IPS-18c (cell line): ENCODE results near the gene NOTCH1.

Experiments
- H3K4me3 ChIP-seq: 2 replicates; pipeline ENCODE4 v1.7.0; 2013; ENCODE audit warnings: low read depth, mild to moderate bottlenecking, low read length, moderate library complexity; ENCODE audit not compliant: insufficient read depth
- H3K9me3 ChIP-seq: one replicate; pipeline ENCODE4 v1.6.1; 2013; ENCODE audit warnings: mild to moderate bottlenecking, low read length, moderate library complexity; ENCODE audit not compliant: control insufficient read depth, insufficient read depth

The NOTCH1 gene

DNA sequence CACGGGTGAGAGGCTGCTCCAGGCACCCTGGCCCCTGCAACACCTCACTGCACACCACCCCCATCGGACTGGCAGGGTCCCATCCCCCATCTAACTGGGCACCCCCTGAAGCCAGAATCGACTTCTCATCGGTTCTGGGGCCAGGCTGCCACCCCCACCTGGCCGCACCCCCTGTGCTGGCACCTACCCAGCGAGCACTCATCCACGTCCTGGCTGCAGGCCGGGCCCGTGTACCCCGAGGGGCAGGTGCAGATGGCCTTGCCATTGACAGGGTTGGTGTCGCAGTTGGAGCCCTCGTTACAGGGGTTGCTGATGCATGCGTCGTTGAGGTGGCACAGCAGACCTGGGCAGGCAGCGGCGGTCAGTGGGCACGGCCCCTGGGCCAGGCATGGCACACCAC is 27.9 kb downstream of the NOTCH1 start:
- Histone ChIP-seq H3K9me3 (no peaks in the 10 kb centered on the region), H3K4me3 (no peak overlapping the region)

DNA sequence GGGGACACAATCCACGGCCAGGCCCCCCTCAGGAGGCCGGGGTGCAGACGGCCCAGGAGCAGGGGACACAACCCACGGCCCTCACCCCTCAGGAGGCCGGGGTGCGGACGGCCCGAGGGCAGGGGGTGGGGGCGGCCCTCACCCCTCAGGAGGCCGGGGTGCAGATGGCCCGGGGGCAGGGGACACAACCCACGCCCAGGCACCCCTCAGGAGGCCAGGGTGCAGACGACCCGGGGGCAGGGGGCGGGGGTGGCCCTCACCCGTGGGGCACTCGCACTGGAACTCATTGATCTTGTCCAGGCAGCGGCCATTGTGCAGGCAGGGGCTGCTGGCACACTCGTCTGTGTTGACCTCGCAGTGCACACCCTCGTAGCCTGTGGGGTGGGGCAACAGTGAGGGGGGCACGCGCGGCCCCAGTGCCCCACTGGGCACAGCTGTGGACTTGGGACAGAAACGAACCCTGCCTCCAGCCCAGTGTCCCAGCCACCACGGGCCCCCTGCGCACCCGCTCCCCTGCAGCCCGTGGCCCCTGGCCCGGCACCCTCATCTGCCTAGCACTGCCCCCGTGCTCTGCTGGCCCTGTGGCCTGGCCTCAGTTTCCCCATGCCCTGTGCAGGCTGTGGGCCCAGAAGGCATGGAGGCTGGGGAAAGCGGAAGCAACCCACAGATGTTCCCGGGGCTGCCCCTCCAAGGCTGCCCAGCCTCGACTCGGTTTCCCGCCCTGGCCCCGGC is 28.7 kb downstream of the NOTCH1 start:
- Histone ChIP-seq H3K9me3 (no peaks in the 10 kb centered on the region), H3K4me3 (no peak overlapping the region)

DNA sequence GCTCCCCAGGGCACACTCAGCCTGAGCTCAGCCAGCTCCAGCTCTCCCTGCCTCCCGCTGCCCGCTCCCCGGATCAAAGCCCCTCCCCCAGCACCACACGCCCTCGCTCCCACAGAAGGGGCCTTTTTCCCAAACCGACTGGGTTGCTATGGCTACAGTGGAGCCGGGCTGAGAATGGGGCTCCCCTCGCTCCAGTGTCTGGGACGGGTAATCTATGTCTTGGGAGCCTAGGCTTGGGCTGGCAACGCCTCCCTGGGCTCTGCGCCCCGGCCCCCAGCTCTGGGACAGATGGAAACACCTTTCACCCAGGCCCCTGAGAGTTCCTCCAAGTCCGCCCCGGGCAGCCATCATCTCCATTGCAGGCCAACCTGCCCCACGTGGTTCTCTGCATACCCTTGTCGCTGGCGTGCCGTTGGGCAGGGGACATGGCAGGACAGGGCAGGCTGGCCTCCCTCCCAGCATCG is 29.6 kb downstream of the NOTCH1 start:
- Histone ChIP-seq H3K9me3 (no peaks in the 10 kb centered on the region), H3K4me3 (no peak overlapping the region)

DNA sequence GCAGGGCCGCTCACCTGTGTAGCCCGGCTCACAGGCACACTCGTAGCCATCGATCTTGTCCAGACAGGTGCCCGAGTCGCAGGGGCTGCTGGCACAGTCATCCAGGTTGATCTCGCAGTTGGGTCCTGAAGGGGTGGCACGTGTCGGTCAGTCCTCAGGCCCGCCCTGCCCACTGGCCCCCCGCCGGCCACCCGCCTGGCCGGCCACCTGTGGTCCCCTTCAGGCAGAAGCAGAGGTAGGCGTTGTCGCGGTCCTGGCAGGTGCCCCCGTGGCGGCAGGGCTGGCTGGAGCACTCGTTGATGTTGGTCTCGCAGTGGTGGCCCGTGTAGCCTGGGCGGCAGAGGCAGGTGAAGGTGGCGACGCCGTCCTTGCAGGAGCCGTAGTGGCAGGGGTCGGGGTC is 30.6 kb downstream of the NOTCH1 start:
- no peak overlapping the region for H3K4me3 ChIP-seq
- no peaks in the 10 kb centered on the region for H3K9me3 ChIP-seq

DNA sequence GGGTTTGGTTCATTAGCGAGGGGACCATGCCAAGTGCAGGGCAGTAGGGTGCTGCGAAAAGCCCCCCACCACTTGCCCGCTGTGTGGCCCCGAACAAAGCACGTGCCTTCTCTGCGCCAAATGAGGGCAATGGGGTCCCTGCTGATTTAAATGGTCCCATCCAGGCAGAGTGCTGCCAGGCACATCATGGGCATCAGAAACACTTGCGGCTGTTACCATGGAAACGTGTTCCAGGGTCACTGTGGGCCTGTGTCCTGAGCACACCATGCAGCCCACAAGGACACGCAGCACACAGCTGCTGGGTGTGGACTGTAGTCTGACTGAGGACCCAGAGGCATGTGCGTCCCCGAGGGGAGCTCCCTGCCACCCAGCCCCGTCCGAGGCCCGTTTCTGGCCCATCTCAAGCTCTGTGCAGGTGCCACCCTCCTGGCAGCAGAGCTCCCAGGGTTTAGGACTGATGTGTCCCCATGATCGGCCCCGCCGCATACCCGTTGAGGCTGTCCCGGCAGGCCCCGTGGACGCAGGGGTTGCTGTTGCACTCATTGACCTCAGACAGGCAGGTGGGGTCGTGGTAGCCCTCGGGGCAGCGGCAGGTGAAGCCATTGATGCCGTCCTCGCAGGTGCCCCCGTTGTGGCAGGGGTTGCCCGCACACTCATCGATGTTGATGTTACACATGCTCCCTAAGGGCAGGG is 31.7 kb downstream of the NOTCH1 start:
- no peak overlapping the region for H3K4me3 ChIP-seq
- H3K9me3 ChIP-seq: no peaks in the 10 kb centered on the region

DNA sequence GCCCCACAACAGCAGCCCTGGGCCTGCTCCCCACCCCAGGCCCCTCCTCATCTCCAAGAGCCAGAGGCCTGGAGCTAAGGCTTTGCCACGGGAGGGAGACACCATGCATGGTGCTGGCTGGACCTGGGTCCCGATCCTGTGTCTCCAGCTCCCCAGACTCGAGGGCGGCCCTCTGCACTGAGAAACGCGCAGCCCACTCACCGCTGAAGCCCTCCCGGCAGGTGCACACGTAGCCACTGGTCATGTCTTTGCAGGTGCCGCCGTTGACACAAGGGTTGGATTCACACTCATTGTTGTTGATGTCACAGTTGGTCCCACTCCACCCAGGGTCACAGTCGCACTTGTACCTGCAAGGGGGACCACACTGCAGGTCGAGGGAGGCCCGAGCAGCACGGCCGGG is 32.7 kb downstream of the NOTCH1 start:
- Histone ChIP-seq H3K9me3 (no peaks in the 10 kb centered on the region), H3K4me3 (no peak overlapping the region)

DNA sequence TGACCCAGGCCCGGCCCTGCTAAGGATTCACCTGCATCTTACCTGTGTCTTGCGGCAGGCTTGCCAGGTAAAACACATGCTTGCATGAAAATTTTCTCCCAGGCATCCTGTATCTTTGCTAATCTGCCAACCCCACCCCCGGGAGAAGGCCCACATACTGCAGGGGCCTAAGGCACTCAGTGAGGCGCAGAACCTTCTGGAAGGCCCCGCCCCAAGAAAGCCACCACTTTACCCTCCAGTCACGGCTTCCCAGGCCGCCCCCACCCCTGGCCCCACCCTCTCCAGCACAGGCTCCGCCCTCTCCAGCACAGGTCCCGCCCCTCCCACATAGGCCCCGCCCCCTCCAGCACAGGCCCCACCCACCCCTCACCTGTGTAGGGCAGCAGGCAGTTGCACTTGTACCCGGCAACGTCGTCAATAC is 33.2 kb downstream of the NOTCH1 start:
- Histone ChIP-seq H3K4me3 (no peak overlapping the region), H3K9me3 (no peaks in the 10 kb centered on the region)

DNA sequence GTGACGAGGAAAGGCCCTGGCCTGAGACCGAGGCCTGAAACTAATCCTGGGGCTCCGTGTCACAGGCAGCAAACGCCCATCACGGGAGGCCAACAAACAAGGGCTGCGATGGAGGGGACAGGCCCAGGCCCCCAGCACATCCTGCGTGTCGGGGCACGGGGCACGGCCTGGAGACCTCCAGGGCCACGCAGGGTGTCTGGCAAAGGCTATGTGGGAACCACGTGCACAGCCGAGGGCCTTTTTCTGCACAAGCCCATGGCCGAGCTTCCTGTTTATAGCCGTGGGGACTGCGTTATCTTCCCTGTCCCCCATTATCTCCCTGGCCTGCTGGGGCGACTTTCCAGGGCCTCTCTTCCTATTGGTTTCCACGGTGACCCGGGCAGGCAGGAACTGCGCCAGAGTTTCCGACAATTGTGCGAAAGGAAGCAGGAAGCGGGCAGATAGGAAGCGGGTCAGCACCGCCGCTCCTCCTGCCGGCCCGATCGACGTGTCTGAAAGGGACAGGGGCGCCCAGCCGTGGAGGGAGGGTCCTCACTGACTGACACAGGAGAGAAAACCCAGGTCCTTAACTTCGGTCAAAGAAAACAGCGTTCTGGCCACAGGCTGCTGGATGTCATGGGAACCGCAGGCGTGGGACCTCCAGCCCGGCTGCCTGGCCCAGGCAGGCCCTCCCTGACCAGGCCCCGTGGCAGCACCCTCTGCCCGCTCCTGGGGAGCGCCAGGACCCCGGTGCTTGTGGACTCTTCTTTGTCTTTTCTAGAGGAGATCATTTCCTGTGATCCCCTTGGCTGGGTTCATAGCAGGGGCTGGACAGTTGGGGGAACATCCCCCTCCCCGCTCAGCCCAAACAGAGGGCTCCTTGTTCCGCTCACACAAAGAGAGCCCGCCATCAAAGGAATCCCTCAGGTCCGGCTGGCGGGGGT is 33.9 kb downstream of the NOTCH1 start:
- Histone ChIP-seq H3K9me3 (no peaks in the 10 kb centered on the region), H3K4me3 (no peak overlapping the region)

DNA sequence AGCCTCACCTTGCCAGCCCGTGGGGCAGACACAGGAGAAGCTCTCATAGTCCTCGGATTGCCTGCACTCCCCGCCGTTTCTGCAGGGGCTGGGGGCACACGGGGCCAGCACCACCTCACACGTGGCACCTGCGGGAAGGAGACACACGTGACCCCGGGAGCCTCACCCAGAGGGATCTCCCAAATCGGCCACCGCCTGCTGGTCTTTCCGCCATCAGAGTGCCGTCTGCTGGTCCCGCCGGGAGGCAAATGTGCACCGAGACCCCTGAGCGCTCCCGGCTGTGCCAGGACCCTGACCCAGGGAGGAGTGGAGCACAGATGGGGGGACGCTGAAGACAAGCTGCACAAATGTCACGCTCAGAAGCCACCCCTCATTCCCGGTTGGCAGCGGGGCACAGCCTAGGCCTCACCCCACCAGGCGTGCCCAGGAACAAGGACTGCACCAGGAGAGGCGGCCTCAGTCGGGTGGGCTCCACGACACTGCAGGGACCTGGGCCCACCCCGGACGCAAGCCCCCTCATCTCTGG is 34.6 kb downstream of the NOTCH1 start:
- Histone ChIP-seq H3K9me3 (no peaks in the 10 kb centered on the region), H3K4me3 (no peak overlapping the region)

DNA sequence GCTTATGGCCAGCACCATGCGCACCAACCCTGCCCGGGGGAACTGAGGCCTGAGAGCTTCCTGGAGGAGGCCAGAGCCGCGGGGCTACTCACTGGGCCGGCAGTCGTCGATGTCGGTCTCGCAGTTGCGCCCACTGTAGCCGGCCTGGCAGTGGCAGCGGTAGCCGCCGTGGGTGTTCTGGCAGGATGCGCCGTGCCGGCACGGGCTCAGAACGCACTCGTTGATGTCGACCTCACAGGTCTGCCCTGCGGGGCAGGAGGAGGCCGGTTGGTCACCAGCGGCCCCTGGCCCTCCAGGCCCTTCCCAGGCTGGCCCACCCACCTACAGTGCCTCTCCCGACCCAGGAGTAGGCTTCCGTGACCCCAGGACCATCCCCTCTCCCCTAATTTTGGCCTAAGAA is 35.3 kb downstream of the NOTCH1 start:
- Histone ChIP-seq H3K4me3 (no peak overlapping the region), H3K9me3 (no peaks in the 10 kb centered on the region)

DNA sequence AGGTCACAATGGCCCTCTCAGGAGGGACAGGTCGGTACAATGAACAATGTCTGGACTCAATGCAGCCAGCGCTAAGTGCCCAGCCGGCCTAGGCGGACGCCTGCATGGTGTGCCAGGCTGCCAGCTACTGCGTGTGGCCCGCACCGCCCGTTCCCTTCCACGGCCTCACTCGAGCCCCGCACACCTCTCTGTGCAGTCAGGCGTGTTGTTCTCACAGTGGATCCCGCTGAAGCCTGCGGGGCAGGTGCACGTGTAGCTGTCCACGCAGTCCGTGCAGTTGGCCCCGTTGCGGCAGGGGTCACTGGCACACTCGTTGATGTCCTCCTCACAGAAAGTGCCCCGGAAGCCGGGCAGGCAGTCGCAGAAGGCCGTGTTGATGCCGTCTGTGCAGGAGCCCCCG is 36.3 kb downstream of the NOTCH1 start:
- Histone ChIP-seq H3K4me3 (no peak overlapping the region), H3K9me3 (no peaks in the 10 kb centered on the region)

DNA sequence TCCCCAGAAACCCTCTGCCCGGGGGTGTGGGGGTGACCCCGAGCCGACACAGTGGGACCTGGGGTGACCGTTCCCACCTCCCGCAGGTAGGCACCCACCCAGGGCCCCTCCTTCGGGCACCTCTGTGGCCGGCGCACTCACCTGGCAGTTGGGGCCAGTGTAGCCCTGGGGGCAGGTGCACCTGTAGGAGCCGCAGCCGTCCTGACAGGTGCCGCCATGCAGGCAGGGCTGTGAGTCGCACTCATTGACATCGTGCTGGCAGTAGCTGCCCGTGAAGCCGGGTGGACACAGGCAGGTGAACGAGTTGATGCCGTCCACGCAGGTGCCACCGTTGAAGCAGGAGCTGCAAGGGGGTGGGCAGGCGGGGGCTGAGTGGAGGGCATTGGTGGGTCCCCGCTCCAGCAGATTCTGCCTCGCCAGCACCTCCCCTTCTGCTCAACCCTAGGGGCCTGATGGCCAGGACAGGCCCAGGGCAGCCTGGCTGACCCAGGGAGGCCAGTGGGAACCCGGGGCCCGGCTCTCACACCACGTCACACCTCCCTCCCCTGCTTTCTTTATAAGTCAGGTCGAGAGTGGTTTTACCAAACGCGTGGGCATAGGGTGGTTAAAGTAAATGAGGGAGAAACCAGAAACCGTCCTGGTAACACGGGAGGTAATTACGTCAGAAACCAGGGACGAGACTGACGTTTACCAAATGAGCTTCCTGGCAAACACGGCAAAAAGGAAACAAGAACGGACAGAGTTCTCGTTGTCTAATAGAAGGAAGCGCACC is 36.9 kb downstream of the NOTCH1 start:
- H3K9me3 ChIP-seq: no peaks in the 10 kb centered on the region

DNA sequence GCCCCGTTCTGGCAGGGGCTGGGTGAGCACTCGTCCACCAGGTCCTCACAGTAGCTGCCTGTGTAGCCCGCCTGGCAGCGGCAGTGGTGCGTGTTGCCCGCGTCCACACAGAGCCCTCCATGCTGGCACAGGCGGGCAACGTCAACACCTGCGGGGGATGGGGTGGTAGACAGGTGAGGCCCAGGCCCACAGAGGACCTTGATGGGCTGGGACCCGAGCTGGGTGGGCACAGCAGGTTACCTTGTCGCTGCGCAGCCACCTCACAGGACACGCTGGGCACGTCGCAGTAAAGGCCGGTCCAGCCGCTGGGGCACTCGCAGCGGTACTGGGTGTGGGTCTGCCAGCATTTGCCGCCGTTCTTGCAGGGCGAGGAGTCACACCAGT is 37.9 kb downstream of the NOTCH1 start:
- H3K9me3 ChIP-seq: no peaks in the 10 kb centered on the region
- no peak overlapping the region for H3K4me3 ChIP-seq

More for the DNA sequence above, 36.9 kb downstream of the NOTCH1 start:
- no peak overlapping the region for H3K4me3 ChIP-seq

DNA sequence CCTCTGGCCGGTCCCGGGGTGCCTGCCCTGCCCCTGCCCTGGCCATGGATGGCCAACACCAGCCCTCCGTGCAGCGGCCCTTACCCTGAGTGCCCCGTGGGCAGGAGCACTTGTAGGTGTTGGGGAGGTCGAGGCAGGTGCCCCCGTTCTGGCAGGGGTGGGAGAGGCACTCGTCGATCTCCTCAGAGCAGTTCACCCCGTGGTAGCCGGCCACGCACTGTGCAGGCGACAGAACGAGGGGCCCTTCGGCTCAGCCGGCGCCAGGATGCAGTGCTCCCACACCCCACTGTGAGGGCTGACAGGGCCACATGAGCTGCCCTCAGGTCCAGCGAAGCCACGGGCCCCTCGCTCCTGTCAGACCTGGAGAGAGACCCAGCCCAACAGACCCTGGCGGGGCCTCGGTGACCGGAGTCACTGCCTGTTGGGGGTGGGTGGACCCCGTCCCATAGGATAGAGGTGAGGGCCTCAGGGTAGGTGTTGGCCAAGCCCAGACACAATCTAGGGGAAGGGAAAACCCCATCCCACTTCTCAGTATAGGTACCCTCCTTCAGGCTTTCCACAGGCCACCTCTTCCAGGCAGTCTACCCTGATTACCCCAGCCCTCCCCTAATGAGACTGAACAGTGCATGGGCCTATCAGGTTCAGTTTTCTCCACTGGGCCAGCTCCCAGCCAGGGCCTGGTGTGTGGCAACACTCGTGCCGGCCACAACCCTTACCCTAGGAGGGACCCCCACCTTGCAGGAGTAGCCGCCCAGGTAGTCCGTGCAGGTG is 38.4 kb downstream of the NOTCH1 start:
- H3K9me3 ChIP-seq: no peaks in the 10 kb centered on the region
- no peak overlapping the region for H3K4me3 ChIP-seq

DNA sequence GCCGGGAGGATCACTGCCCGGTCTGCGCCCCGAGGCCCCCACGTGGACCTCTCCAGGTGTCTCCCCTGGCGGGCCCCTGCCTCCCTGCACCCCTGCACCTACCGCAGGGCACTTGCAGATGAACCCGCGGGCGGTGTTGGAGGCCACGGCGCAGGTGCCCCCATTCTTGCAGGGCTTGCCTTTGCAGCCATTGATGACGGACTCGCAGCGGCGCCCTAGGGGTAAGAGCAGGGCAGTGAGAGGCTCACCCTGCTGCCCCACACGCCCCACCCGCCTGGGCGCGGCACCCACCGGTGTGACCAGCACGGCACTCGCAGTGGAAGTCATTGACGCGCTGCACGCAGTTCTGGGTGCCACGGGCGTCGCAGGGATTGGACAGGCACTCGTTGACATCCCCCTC is 39.4 kb downstream of the NOTCH1 start:
- H3K9me3 ChIP-seq: no peaks in the 10 kb centered on the region
- H3K4me3 ChIP-seq: no peak overlapping the region
